GM10266 (cell line): Measurements from ENCODE around the gene DHX32.

Experiments
- DNase-seq: peaks from one replicate; pipeline ENCODE4 v3.0.0; 2012; ENCODE audit errors: extremely low spot score
- TF ChIP-seq, protein P1 (sequence below): IDR thresholded peaks from 2 replicates; pipeline ENCODE4 v1.5.1; 2012; ENCODE audit warnings: mild to moderate bottlenecking, low read depth; ENCODE audit not compliant: control insufficient read depth, insufficient read depth; ENCODE audit errors: missing control alignments

DHX32 gene

GRCh38 chr10:125815764-125816163 lies 65.3 kb downstream of the DHX32 start:
- TF ChIP-seq, protein P1, sequence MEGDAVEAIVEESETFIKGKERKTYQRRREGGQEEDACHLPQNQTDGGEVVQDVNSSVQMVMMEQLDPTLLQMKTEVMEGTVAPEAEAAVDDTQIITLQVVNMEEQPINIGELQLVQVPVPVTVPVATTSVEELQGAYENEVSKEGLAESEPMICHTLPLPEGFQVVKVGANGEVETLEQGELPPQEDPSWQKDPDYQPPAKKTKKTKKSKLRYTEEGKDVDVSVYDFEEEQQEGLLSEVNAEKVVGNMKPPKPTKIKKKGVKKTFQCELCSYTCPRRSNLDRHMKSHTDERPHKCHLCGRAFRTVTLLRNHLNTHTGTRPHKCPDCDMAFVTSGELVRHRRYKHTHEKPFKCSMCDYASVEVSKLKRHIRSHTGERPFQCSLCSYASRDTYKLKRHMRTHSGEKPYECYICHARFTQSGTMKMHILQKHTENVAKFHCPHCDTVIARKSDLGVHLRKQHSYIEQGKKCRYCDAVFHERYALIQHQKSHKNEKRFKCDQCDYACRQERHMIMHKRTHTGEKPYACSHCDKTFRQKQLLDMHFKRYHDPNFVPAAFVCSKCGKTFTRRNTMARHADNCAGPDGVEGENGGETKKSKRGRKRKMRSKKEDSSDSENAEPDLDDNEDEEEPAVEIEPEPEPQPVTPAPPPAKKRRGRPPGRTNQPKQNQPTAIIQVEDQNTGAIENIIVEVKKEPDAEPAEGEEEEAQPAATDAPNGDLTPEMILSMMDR, result no peak
- no peak for DNase-seq

- DNase-seq, result no peak
These were observed 68.9 kb downstream of the DHX32 start for GRCh38 chr10:125812128-125812750.

DNA sequence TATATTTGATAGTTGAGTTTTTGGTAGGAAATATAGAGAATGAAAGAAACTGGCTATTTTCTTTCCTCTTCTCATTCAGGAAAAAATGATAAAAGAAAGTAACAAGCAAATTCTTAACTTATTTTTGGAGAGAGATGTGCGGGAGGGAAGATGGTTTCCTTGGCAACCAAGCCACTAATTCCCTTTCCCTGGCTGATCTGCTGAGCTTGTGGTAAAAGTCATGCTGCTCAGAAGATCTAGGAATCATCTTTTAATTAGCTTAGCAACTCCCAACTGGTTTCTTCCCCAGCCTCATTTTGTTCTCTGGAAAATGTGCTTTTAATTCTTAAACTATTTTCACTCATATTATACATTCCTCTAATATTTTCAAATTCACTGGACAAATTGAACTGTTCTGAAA lies 69.8 kb downstream of the DHX32 start:
- TF ChIP-seq, protein P1, result no peak
- no peak for DNase-seq

More at GRCh38 chr10:125812128-125812750, 68.9 kb downstream of the DHX32 start:
- TF ChIP-seq, protein P1, result no peak

DNA sequence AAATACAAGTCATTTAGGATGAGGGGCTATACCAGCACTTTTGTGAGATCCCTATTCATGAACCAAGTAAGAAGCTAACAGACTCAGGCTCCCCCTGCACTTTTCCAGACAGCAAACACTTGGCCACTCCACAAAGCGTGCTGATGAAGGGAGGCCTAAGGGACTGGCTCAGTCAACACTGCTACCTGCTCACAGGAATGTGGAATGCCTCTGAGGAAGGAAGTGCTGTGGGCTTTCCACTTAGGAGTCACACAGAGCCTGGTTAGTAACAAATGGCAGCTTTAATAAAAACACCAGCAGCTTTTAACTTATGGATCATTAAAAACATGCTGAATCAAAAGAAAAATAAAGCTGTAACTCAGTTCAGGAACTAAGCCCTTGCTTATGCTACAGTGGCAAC lies 73.0 kb downstream of the DHX32 start:
- no peak for DNase-seq
- TF ChIP-seq, protein P1, result no peak

DNA sequence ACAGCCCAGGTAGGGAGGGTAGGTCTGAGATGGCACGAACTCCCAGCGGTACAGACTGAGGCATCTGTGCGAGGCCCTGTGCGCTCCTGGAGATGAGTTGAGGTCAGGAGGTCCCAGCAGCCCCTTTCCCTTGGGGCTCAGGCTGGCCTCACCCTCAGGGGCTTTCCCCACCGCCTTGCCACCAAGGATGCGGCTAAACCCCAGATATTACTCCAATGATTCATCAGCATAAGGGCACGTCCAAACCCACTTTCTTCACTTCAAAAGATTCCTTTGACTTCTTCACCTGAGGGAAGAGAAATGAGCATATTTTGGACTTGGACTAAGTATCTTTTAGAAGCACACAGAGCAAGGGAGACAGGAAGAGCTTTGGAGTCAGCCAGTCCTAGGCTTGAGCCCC lies 78.4 kb downstream of the DHX32 start:
- TF ChIP-seq, protein P1, result no peak
- DNase-seq, result no peak

- DNase-seq, result no peak
- TF ChIP-seq, protein P1, result no peak
These were observed 79.0 kb downstream of the DHX32 start for GRCh38 chr10:125802131-125802530.

- DNase-seq, result no peak
- TF ChIP-seq, protein P1, result no peak
These were observed 79.5 kb downstream of the DHX32 start for GRCh38 chr10:125801574-125801973.
